B cell (primary cell): ENCODE measurements around the gene FKBP1C.

Source experiments
- CTCF ChIP-seq: fragments of 200-600 bp; IDR thresholded peaks from one replicate; pipeline ENCODE4 v1.8.0; 2022; ENCODE audit warnings: antibody characterized with exemption, mild to moderate bottlenecking
- EZH2 ChIP-seq: IDR thresholded peaks from 2 replicates; pipeline ENCODE4 v1.6.1; 2012; ENCODE audit warnings: borderline replicate concordance, low read depth, mild to moderate bottlenecking, moderate library complexity, low read length; ENCODE audit not compliant: insufficient read depth, poor library complexity, severe bottlenecking

DNA sequence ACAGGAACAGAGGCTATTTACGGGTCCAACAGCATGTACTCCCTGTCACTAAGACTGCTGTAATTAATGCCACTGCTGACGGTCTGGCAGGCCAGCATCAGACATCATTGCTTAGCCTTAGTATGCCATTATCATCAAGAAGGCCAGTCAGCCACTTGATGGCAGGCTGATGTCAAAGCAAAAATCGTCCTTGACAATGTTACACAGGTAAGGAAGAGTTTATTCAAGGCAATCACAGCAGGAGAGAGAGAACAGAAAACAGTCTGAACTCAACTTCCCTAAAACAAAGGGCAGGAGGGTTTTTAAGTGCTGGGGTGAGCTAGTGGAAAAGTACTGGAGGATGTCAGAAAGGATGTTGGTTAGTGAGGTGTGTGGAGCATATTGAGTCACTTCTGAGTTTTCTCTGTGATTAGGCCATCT, 25.1 kb downstream of the FKBP1C start:
- TF ChIP-seq CTCF (no peak), EZH2 (no peak)
